Ascending aorta (tissue), 2 donors: Measurements from ENCODE around the gene CHSY1. TPM values are rescaled to one million over a fixed set of nuclear protein-coding genes. Genes with fewer than 3 reads are reported as not detected.

Experiments used
- DNase-seq, 2 donors: peaks; one replicate each; pipeline ENCODE4 v3.0.0-alpha.2; 2019; ENCODE audit warnings: low spot score in 2 of 2
- H3K27ac ChIP-seq, 2 donors: fragments of 200-600 bp; sonication (generic); one replicate each; pipeline ENCODE4 v1.5.1; 2016 to 2017; ENCODE audit warnings: mild to moderate bottlenecking in 1 of 2
- H3K27me3 ChIP-seq: fragments of 200-600 bp; sonication (generic); one replicate; pipeline ENCODE4 v1.5.1; 2017
- H3K36me3 ChIP-seq, 2 donors: fragments of 200-600 bp; sonication (generic); one replicate each; pipeline ENCODE4 v1.5.1; 2016
- H3K4me1 ChIP-seq, 2 donors: fragments of 200-600 bp; sonication (generic); one replicate each; pipeline ENCODE4 v1.5.1; 2016 to 2017; ENCODE audit warnings: mild to moderate bottlenecking in 1 of 2
- H3K4me3 ChIP-seq, 2 donors: fragments of 200-600 bp; sonication (generic); one replicate each; pipeline ENCODE4 v1.5.1; 2016 to 2017; ENCODE audit warnings: mild to moderate bottlenecking in 1 of 2
- H3K9me3 ChIP-seq, 2 donors: fragments of 200-600 bp; sonication (generic); one replicate each; pipeline ENCODE4 v1.5.1; 2016
- CTCF ChIP-seq, 3 experiments: fragments of 200-600 bp in 2 of 3; fragments of 450-650 bp in 1 of 3; sonication (generic) in 2 of 3; IDR thresholded peaks; one replicate each; pipeline ENCODE4 v1.5.1; 2016 to 2019; ENCODE audit warnings: antibody characterized with exemption in 3 of 3, mild to moderate bottlenecking in 1 of 3, moderate library complexity in 1 of 3
- intact Hi-C: fragments of 100-400 bp; cut with DNase I; formaldehyde crosslinking; loops from one replicate; pipeline ENCODE4 v1.15.1; 2023
- total RNA-seq: library from RNA; depleted of rRNA; stranded (reverse); fragments of >200 nt; gene quantifications from one replicate; pipeline ENCODE4 v1.1.0, GENCODE V29; 2016

The CHSY1 gene
- total RNA-seq, 1 donor from 2014 or later, result 47.4 TPM

- no peaks in the 10 kb centered on the region for H3K9me3 ChIP-seq
- TF ChIP-seq CTCF (IDR thresholded peaks at IDR 0.05), result no peak
- H3K36me3 ChIP-seq, result peaks cover 0 to 4% of the 10 kb centered on the region in 2 donors
- intact Hi-C loops, result no loop called here
- H3K27ac ChIP-seq, result peak overlapping the region; percentile 34 to 71
- DNase-seq, result peak in 1 of 2 donors; percentile 44
- peak overlapping the region in 1 of 2 donors; percentile 12 for H3K4me3 ChIP-seq
- H3K4me1 ChIP-seq, result peaks cover 22 to 69% of the 10 kb centered on the region in 2 donors
- H3K27me3 ChIP-seq, result no peaks in the 10 kb centered on the region
Observed at GRCh38 chr15:101244036-101244781, 7.6 kb downstream of the CHSY1 start.

- peak in 1 of 2 donors; percentile 43 for DNase-seq
- peaks cover 22 to 62% of the 10 kb centered on the region in 2 donors for H3K4me1 ChIP-seq
- H3K36me3 ChIP-seq, result peaks cover 0 to 4% of the 10 kb centered on the region in 2 donors
- H3K9me3 ChIP-seq, result no peaks in the 10 kb centered on the region
- intact Hi-C loops, result no loop called here
- no peak overlapping the region for H3K4me3 ChIP-seq
- no peaks in the 10 kb centered on the region for H3K27me3 ChIP-seq
- TF ChIP-seq CTCF (IDR thresholded peaks at IDR 0.05), result no peak
- H3K27ac ChIP-seq, result no peak overlapping the region
Observed at GRCh38 chr15:101243420-101243819, 8.4 kb downstream of the CHSY1 start.

GRCh38 chr15:101242999-101243336, 8.9 kb downstream of the CHSY1 start:
- Histone ChIP-seq H3K36me3 (peaks cover 0 to 4% of the 10 kb centered on the region in 2 donors), H3K27ac (peak overlapping the region in 1 of 2 donors; percentile 19), H3K9me3 (no peaks in the 10 kb centered on the region), H3K27me3 (no peaks in the 10 kb centered on the region), H3K4me1 (peaks cover 22 to 58% of the 10 kb centered on the region in 2 donors), H3K4me3 (no peak overlapping the region)
- no peak for DNase-seq
- intact Hi-C loops, result no loop called here
- TF ChIP-seq CTCF (IDR thresholded peaks at IDR 0.05), result no peak

- TF ChIP-seq CTCF (IDR thresholded peaks at IDR 0.05), result no peak
- no peaks in the 10 kb centered on the region for H3K9me3 ChIP-seq
- intact Hi-C loops, result no loop called here
- H3K4me3 ChIP-seq, result peak overlapping the region in 1 of 2 donors; percentile 4
- peaks cover 0 to 4% of the 10 kb centered on the region in 2 donors for H3K36me3 ChIP-seq
- peak in 1 of 2 donors; percentile 64 for DNase-seq
- H3K27ac ChIP-seq, result peak overlapping the region in 1 of 2 donors; percentile 19
- H3K27me3 ChIP-seq, result no peaks in the 10 kb centered on the region
- H3K4me1 ChIP-seq, result peaks cover 19 to 52% of the 10 kb centered on the region in 2 donors
Observed at GRCh38 chr15:101242160-101242998, 9.5 kb downstream of the CHSY1 start.

GRCh38 chr15:101240358-101240757, 11.5 kb downstream of the CHSY1 start:
- peak overlapping the region in 1 of 2 donors; percentile 28 for H3K27ac ChIP-seq
- DNase-seq, result peak in 1 of 2 donors; percentile 28
- H3K4me3 ChIP-seq, result peak overlapping the region in 1 of 2 donors; percentile 6
- H3K36me3 ChIP-seq, result peaks cover 0 to 6% of the 10 kb centered on the region in 2 donors
- TF ChIP-seq CTCF (IDR thresholded peaks at IDR 0.05), result no peak
- H3K9me3 ChIP-seq, result no peaks in the 10 kb centered on the region
- intact Hi-C loops, result no loop called here
- H3K27me3 ChIP-seq, result no peaks in the 10 kb centered on the region
- peaks cover 13 to 42% of the 10 kb centered on the region in 2 donors for H3K4me1 ChIP-seq
